Stomach (tissue), 9 donors: ENCODE measurements around the gene CHAF1A. TPM values are rescaled to one million over a fixed set of nuclear protein-coding genes. Genes with fewer than 3 reads are reported as not detected.
A peak's percentile ranks its signal among the peaks of the same experiment; 100 is the strongest.

Experiments
- DNase-seq, 2 donors: peaks; one replicate each; pipeline versions ENCODE4 v3.0.0 to v3.0.0-alpha.2; 2013 to 2019
- H3K27ac ChIP-seq, 5 donors: fragments of 200-600 bp in 4 of 5; sonication (generic) in 4 of 5; one replicate each; pipeline ENCODE4 v1.5.1; 2013 to 2019; ENCODE audit warnings: mild to moderate bottlenecking in 1 of 5, moderate library complexity in 1 of 5
- H3K27me3 ChIP-seq, 3 donors: fragments of 200-600 bp; sonication (generic); one replicate each; pipeline ENCODE4 v1.5.1; 2017 to 2019; ENCODE audit warnings: mixed run types in 1 of 3
- H3K36me3 ChIP-seq, 4 donors: fragments of 200-600 bp; sonication (generic); 1 replicate in 3 of 4; 2 replicates in 1 of 4; pipeline ENCODE4 v1.5.1; 2016 to 2019
- H3K4me1 ChIP-seq, 4 donors: fragments of 200-600 bp; sonication (generic); one replicate each; pipeline ENCODE4 v1.5.1; 2016 to 2019
- H3K4me3 ChIP-seq, 4 donors: fragments of 200-600 bp; sonication (generic) in 3 of 4; one replicate each; pipeline ENCODE4 v1.5.1; 2016 to 2019; ENCODE audit warnings: mild to moderate bottlenecking in 1 of 4
- H3K9me3 ChIP-seq, 4 donors: fragments of 200-600 bp; sonication (generic); one replicate each; pipeline ENCODE4 v1.5.1; 2016 to 2019
- CTCF ChIP-seq, 7 experiments: fragments of 450-650 bp in 4 of 7; fragments of 200-600 bp in 3 of 7; sonication (generic) in 3 of 7; IDR thresholded peaks; one replicate each; pipeline ENCODE4 v1.5.1; 2016 to 2019; ENCODE audit warnings: antibody characterized with exemption in 7 of 7, control low read depth in 2 of 7, mild to moderate bottlenecking in 1 of 7
- EP300 ChIP-seq: sonication (generic); formaldehyde crosslinking; IDR thresholded peaks from one replicate; pipeline ENCODE4 v1.6.1; 2017; ENCODE audit warnings: antibody characterized with exemption
- POLR2A ChIP-seq, 4 donors: fragments of 450-650 bp; IDR thresholded peaks; one replicate each; pipeline ENCODE4 v1.6.1; 2016; ENCODE audit warnings: antibody characterized with exemption in 4 of 4, control low read depth in 2 of 4, mild to moderate bottlenecking in 1 of 4, moderate library complexity in 1 of 4
- POLR2AphosphoS5 ChIP-seq, 3 donors: sonication (generic); formaldehyde crosslinking; IDR thresholded peaks; one replicate each; pipeline ENCODE4 v1.6.1; 2016; ENCODE audit warnings: antibody characterized with exemption in 3 of 3
- WGBS, 5 donors: extraction: QIAGEN DNeasy Blood & Tissue Kit in 3 of 5; methylation state at CpG; one replicate each; pipeline versions ENCODE4 v1.1.5 to v1.1.7; 2013 to 2018; 5-methylcytosine and 5-hydroxymethylcytosine counted together
- intact Hi-C: fragments of 100-400 bp; cut with DNase I; formaldehyde crosslinking; loops from one replicate; pipeline ENCODE4 v1.15.1; 2023; ENCODE audit warnings: low total_unique reads
- polyA plus RNA-seq, 3 donors: library from polyadenylated mRNA; stranded (reverse); fragments of 200-250 nt; gene quantifications; one replicate each; pipeline ENCODE4 v1.2.3, GENCODE V29; 2013
- total RNA-seq, 5 donors: library from RNA; depleted of rRNA; stranded (reverse); fragments of >200 nt; gene quantifications; one replicate each; pipeline versions ENCODE4 v1.1.0 to v1.2.3, GENCODE V29; 2014 to 2016
- donor health status: healthy with polysubstance abuse.
- donor health status: Bipolar disorder and iron deficiency.
- donor health status: healthy.

CHAF1A gene
- total and polyA plus RNA-seq, 8 donors, result 1.8 to 100 (median 6.5) TPM

- Histone ChIP-seq H3K27me3 (no peaks in the 10 kb centered on the region), H3K4me1 (peaks cover 0 to 25% (median 20%) of the 10 kb centered on the region in 4 donors), H3K36me3 (peaks cover 63 to 99% (median 92%) of the 10 kb centered on the region in 4 donors), H3K4me3 (no peak overlapping the region), H3K9me3 (no peaks in the 10 kb centered on the region), H3K27ac (no peak overlapping the region)
- peak in 1 of 2 donors; percentile 41 for DNase-seq
- TF ChIP-seq POLR2AphosphoS5 (IDR thresholded peaks at IDR 0.05) (no peak), CTCF (IDR thresholded peaks at IDR 0.05) (no peak), EP300 (no peak), POLR2A (IDR thresholded peaks at IDR 0.05) (no peak)
- intact Hi-C loops, result no loop called here
- 86 to 87% (median 87%) methylated on average over 25 to 32 of the region's 32 CpGs for WGBS, 5 donors
Observed at GRCh38 chr19:4362101-4362828, 40.2 kb upstream of the CHAF1A start.

- peaks cover 63 to 93% (median 89%) of the 10 kb centered on the region in 4 donors for H3K36me3 ChIP-seq
- no peaks in the 10 kb centered on the region for H3K9me3 ChIP-seq
- TF ChIP-seq POLR2AphosphoS5 (IDR thresholded peaks at IDR 0.05), result no peak
- TF ChIP-seq EP300, result no peak
- TF ChIP-seq POLR2A (IDR thresholded peaks at IDR 0.05), result no peak
- peak in 1 of 7 experiments; percentile 7 for TF ChIP-seq CTCF (IDR thresholded peaks at IDR 0.05)
Observed at GRCh38 chr19:4362831-4363545, 39.5 kb upstream of the CHAF1A start.

GRCh38 chr19:4363571-4364304, 38.7 kb upstream of the CHAF1A start:
- DNase-seq, result no peak
- H3K4me1 ChIP-seq, result peaks cover 11 to 40% (median 32%) of the 10 kb centered on the region in 4 donors
- H3K4me3 ChIP-seq, result no peak overlapping the region
- peak overlapping the region in 1 of 5 donors; percentile 5 for H3K27ac ChIP-seq
- intact Hi-C loops, result no loop called here
- H3K9me3 ChIP-seq, result no peaks in the 10 kb centered on the region
- no peaks in the 10 kb centered on the region for H3K27me3 ChIP-seq
- WGBS, 5 donors, result 91 to 94% (median 92%) methylated on average over 17 to 26 of the region's 26 CpGs
- TF ChIP-seq EP300 (no peak), POLR2AphosphoS5 (IDR thresholded peaks at IDR 0.05) (no peak), CTCF (IDR thresholded peaks at IDR 0.05) (no peak), POLR2A (IDR thresholded peaks at IDR 0.05) (no peak)
- peaks cover 63 to 87% (median 84%) of the 10 kb centered on the region in 4 donors for H3K36me3 ChIP-seq

More at GRCh38 chr19:4362831-4363545, 39.5 kb upstream of the CHAF1A start:
- H3K4me3 ChIP-seq, result no peak overlapping the region
- H3K4me1 ChIP-seq, result peaks cover 4 to 32% (median 24%) of the 10 kb centered on the region in 4 donors
- intact Hi-C loops, result no loop called here
- 75 to 95% (median 78%) methylated on average over 7 to 22 of the region's 22 CpGs for WGBS, 5 donors
- peak overlapping the region in 1 of 5 donors; percentile 5 for H3K27ac ChIP-seq
- peak in 1 of 2 donors; percentile 43 for DNase-seq
- no peaks in the 10 kb centered on the region for H3K27me3 ChIP-seq

- intact Hi-C loops, result no loop called here
- Histone ChIP-seq H3K4me1 (peaks cover 27 to 48% (median 39%) of the 10 kb centered on the region in 4 donors), H3K27ac (no peak overlapping the region), H3K4me3 (no peak overlapping the region), H3K9me3 (no peaks in the 10 kb centered on the region), H3K36me3 (peaks cover 58 to 71% (median 68%) of the 10 kb centered on the region in 4 donors), H3K27me3 (no peaks in the 10 kb centered on the region)
- TF ChIP-seq POLR2A (IDR thresholded peaks at IDR 0.05) (no peak), CTCF (IDR thresholded peaks at IDR 0.05) (no peak), EP300 (no peak), POLR2AphosphoS5 (IDR thresholded peaks at IDR 0.05) (no peak)
- WGBS, 5 donors, result 71 to 81% (median 76%) methylated on average over 3 to 16 of the region's 16 CpGs
- DNase-seq, result peak; percentile 50 to 56
Observed at GRCh38 chr19:4365341-4365740, 37.1 kb upstream of the CHAF1A start.
